GM06990 (cell line): ENCODE results near the gene CFAP92.

Source experiments
- DNase-seq: peaks from one replicate; pipeline ENCODE4 v3.0.0-alpha.2; 2011; ENCODE audit not compliant: insufficient read length; ENCODE audit errors: extremely low read depth
- H3K27me3 ChIP-seq: replicated peaks from 2 replicates; pipeline ENCODE4 v1.6.0; 2011; ENCODE audit warnings: low read length; ENCODE audit not compliant: control insufficient read depth, insufficient read depth
- H3K36me3 ChIP-seq: 2 replicates; pipeline ENCODE4 v1.5.1; 2011; ENCODE audit warnings: low read length; ENCODE audit not compliant: control insufficient read depth, insufficient read depth
- H3K4me3 ChIP-seq: replicated peaks from 2 replicates; pipeline ENCODE4 v1.5.1; 2011; ENCODE audit warnings: low read depth, mild to moderate bottlenecking, control low read depth, low read length
- TF ChIP-seq, protein P1 (sequence below): IDR thresholded peaks from 2 replicates; pipeline ENCODE4 v1.5.1; 2011; ENCODE audit warnings: low read length, control low read depth, mild to moderate bottlenecking, inconsistent platforms; ENCODE audit not compliant: insufficient read depth, poor library complexity, severe bottlenecking

The CFAP92 gene

DNA sequence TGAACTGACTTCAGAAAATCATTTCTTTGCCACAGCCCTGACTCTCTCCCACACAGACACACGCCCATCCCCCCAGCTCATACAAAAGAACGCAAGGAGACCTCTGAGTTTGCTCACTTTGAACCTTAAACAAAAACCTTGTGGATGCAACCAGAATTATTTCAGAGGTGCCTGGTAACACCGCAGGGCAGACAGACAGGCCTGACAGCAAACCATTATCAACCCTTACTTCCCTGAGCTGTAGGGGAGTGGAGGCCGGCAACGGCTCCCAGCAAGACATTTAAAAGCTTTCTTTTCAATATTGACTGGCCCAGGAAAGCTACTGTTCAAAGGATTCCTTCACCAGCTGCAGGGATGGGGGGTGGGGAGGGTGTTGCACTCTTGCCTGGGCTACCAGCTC, 5.2 kb upstream of the CFAP92 start:
- Histone ChIP-seq H3K36me3 (no peaks in the 10 kb centered on the region), H3K4me3 (no peak overlapping the region), H3K27me3 (peaks cover 2% of the 10 kb centered on the region)
- DNase-seq, result no peak
- TF ChIP-seq, protein P1, sequence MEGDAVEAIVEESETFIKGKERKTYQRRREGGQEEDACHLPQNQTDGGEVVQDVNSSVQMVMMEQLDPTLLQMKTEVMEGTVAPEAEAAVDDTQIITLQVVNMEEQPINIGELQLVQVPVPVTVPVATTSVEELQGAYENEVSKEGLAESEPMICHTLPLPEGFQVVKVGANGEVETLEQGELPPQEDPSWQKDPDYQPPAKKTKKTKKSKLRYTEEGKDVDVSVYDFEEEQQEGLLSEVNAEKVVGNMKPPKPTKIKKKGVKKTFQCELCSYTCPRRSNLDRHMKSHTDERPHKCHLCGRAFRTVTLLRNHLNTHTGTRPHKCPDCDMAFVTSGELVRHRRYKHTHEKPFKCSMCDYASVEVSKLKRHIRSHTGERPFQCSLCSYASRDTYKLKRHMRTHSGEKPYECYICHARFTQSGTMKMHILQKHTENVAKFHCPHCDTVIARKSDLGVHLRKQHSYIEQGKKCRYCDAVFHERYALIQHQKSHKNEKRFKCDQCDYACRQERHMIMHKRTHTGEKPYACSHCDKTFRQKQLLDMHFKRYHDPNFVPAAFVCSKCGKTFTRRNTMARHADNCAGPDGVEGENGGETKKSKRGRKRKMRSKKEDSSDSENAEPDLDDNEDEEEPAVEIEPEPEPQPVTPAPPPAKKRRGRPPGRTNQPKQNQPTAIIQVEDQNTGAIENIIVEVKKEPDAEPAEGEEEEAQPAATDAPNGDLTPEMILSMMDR, result no peak

DNA sequence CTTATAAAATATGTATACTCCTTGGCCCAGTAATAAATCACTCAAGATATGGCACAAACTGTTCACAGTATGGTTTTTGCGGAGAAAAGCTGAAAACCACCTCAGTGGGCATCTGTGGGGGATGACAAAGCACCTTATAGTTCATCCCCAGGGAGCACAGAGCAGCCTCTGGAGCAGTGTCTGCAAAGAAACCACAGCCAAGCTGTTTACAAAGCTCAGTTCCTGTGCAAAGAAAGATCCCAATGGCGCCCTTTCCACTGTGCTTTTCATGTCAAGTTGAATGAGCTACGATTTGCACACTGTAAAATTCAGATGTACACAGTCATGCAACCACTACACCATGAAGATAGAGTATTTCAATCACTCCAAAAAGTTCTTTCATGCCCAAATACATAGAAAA, 4.7 kb upstream of the CFAP92 start:
- TF ChIP-seq, protein P1, result no peak
- no peak for DNase-seq
- no peak overlapping the region for H3K4me3 ChIP-seq
- no peaks in the 10 kb centered on the region for H3K36me3 ChIP-seq
- H3K27me3 ChIP-seq, result peaks cover 2% of the 10 kb centered on the region

DNA sequence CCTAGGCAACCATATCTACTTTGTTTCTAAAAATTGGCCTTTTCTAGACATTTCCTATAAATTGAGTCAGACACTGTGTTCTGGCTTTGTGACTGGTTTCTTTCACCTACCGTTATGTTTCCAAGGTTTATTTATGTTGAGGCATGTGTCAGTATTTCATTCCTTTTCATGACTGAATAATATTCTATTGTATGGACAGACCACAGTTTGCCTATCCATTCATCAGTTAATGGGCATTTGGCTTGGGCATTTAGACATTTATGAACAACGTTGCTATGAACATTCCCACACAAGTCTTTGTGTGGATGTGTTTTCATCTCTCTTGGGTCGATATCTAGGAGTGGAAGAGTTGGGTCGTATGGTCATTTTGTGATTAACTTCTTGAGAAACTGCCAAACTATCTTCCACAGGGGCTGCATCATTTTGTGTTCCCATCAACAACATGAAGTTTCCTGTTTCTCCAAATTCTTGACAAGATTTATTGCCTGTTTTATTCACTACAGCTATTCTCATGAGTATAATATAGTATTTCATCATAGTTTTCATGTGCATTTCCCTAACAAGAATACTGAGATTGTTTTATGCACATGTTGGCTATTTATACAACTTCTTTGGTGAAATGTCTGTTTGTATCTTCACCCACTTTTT, 3.7 kb upstream of the CFAP92 start:
- Histone ChIP-seq H3K27me3 (peaks cover 2% of the 10 kb centered on the region), H3K36me3 (no peaks in the 10 kb centered on the region), H3K4me3 (no peak overlapping the region)
- TF ChIP-seq, protein P1, result no peak
- DNase-seq, result no peak

DNA sequence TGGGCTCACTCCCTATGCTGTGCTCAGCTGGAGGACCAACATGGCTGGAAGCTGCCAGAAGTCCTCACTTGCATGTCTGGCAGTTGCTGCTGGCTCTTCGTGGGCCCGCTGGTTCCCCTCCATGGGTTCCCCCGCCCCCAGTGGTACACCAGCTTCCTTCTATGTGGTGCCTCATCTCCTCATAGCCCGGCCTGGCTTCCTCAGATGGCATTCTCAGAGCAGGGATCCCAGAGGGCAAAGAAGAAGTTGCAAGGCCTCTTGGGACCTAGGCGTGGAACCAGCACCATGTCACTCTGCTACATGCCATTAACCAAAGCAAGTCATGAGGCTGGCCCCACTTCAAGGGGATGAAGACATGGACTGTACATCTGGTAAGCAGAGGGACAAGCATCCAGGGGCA, 2.9 kb upstream of the CFAP92 start:
- Histone ChIP-seq H3K27me3 (no peaks in the 10 kb centered on the region; the same call in none of the 2 replicates), H3K36me3 (no peaks in the 10 kb centered on the region)
- TF ChIP-seq, protein P1, result no peak

DNA sequence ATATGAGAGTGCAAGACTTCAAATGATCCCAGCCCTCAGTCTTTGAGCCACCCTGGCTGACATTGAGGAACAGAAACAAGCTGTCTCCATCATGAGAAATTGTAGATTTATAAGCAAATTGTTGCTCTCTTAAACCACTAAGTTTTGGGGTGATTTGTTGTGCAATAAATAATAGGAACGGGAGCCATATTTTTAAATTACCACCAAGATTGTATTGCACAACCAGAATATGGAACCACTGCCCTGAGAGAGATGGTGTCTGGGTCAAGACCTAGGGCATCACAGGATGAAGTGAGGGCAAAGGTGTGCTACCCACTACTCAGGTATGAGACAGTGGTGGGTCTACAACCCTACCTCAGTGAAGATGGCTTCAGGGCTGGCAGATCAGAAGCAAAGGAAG, 2.3 kb upstream of the CFAP92 start:
- TF ChIP-seq, protein P1, result no peak

More for the DNA sequence above, 2.9 kb upstream of the CFAP92 start:
- H3K4me3 ChIP-seq, result no peak overlapping the region
- no peak for DNase-seq

DNA sequence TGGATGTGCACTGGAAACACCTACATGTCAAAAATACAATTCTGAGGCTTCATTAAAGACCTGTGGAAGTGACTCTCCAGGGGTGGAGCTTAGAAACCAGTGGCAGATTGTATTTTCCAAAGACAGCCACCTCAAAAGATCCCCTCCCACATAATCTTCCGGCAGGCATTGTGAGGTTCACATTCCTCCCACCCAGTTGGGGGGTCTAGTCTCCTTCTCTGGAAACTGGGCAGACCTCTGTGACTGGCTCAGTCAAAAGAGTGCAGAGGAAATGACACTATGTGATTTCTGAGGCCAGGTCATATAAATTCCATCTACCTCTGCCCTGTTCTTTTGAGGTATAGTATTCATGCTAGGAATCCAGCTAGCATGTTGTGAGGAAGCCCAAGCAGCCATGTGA, 1.9 kb upstream of the CFAP92 start:
- no peak overlapping the region for H3K4me3 ChIP-seq
- DNase-seq, result no peak
- no peaks in the 10 kb centered on the region; the same call in none of the 2 replicates for H3K27me3 ChIP-seq
- TF ChIP-seq, protein P1, result no peak
- H3K36me3 ChIP-seq, result no peaks in the 10 kb centered on the region

More for the DNA sequence above, 2.3 kb upstream of the CFAP92 start:
- Histone ChIP-seq H3K36me3 (no peaks in the 10 kb centered on the region), H3K27me3 (no peaks in the 10 kb centered on the region; the same call in none of the 2 replicates), H3K4me3 (no peak overlapping the region)
- DNase-seq, result no peak
